Retina (tissue), 1 donor: Measurements from ENCODE around the gene ABLIM1.
A peak's percentile ranks its signal among the peaks of the same experiment; 100 is the strongest.
"Not testable (repeated sequence)": the region's sequence is repeated elsewhere in the genome, so short reads cannot be mapped to it uniquely, and the experiment has no call there.

ENCODE experiments used
- DNase-seq: peaks from one replicate; pipeline ENCODE4 v3.0.0-alpha.2; 2016

ABLIM1 gene

DNA sequence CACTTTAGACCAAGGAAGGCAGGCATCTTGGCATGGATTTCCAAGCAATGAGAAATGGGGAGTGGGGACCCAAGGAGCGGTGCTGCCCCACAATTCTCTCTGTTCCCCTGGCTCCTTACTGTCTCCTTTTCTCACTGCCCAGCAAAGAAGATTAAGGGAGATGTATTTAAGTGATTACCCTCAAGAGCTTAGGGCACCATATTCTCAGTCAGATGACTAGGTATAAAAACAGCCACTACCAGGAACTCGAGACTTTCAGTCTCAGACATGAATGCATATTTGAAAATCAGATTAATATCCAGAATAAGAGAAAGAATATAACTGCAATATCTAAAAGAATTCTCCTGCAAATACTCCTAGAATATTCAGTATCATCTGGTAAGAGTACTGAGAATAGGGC is at the start of gene ABLIM1:
TSS of gene ABLIM1 (minus strand) at position 101 of the 400 bp plus-strand sequence. CDS start at position 26, 75 bp downstream.
- no peak for DNase-seq

DNA sequence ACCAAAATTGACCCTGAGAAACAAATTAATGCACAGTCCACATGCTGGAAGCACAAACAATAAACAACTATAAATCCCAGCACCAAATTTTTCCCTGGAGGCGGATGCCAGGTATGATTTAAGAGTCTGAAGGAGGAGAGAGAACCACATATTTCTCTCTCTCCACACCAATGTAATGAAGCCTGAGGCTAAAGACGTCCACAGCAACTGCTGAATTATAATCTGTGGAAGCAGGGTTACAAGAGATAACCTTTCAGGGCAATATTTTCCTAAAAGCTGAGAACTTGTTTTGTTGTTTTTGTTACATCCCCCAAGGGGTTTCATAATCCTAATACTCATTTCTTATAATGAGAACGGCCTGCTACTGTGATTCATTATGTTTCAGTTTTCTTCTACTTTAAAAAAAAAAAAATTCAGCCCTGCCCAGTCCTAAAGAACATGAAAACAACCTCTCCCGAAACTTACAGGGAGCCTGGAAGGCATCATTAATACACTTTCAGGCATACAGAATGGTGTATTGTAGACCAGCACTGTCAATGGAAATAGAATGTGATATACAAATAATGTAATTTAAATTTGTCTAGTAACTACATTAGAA is 48.5 kb upstream of the ABLIM1 start:
- no peak for DNase-seq

DNA sequence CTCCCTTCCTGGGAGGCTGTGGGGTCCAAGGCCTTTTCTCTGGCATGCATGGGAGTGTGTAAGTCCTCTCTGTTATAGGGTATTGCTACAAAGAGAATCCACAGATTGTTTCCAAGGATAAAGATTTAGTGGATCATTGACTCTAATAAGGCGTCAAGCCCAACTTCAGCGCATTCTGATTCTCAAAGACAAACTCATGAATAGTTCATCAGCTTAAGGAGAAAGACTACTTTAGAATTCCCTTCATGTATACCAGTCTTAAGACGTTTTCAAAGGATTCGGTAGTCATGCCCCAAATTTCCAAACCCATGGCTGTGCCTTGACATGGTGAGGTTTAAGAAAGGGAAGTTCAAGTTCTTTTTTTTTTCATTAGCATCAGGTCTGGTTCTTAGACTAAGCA is 46.6 kb upstream of the ABLIM1 start:
- no peak for DNase-seq

DNA sequence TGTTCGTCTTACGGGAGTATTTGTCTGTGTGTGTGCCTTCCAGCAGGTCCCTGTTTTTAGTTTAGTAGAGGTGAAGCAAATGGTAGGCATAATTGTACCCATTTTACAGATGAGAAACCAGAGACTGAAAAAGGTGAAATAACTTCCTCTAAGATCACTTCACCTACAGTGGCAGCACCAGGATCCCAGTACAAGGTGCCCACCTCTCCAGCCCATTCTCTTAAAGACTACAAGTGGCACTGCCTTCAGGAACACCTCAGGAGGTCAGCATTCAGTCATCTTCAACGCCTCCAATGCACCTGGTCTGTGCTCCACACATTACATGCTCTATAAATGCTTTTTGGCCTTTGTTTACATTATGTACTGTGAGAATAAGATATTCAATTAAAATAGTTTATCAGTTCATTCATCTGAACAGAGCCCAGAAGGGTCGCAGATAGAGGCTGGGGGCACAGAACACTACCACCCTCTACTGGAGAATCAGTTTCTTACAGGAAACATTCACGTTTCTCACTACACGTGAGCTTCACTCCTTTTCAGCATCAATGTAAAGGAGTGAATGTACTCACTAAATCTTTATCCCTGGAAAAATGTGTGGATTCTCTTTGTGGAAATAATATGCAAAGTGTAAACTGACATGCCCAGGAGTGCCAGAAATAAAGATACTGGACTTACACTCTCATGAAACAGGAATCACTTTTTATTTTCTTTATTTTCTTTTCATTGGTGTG is 45.5 kb upstream of the ABLIM1 start:
- peak; percentile 46 for DNase-seq

DNA sequence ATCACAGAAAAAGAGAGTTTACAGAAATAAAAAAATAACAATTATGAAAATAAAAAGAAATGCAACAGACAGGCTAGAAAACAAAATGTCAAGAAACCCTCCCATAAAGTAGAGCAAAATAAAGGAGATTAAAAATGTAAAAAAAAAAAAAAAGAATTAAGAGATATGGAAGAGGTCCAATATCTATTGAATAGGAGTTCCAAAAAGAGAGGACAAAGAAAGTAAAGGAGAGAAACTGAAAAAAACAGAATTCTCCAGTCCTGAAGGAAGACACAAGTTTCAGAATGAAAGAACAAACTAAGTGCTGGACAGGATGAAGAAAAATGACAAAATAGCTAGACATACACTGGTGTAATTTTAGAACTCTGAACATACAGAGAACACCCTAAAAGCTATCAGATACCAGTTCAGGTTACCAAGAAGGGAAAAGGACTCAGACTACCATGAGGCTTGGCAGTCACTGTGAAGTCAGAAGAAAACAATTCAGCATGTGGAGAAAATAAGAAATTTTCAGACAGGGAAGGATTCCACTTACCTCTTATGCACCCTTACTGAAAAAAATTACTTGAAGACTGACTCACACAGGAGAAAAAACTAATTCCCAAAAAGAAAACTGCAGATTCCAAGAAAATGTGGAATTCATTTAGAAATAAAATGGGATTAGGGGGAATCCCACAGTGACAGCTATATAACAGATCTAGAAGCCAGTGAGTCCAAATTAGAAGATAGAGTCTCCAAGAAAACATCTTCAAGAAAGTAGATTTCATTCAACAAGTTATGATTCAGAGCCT is 40.4 kb upstream of the ABLIM1 start:
- DNase-seq = no peak

DNA sequence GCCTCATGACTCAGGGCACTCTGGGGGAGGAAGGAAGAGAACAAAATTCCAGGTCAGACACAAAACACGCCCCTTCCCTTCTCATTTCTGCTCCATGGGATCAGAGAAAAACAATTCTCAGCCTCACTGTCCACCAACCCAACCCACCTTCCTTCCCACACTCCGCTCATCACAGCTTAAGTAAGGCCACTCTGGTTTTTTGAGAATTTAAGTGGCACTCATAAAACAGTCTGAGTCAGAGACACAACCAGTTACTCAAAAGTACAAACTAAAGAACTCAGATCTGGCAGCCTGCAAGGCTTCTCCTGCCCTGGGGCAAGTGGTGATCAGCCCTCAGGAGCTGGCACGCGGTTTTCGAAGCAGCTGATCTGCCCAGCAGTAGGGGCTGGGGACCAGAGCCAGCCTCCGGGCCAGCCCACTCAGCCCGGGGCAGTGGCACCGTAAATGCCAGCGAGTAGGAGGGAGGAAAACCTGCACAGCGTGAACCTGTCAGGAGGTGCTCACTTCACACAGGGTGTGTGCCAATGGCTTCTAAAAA is 39.1 kb upstream of the ABLIM1 start:
- DNase-seq = no peak

DNA sequence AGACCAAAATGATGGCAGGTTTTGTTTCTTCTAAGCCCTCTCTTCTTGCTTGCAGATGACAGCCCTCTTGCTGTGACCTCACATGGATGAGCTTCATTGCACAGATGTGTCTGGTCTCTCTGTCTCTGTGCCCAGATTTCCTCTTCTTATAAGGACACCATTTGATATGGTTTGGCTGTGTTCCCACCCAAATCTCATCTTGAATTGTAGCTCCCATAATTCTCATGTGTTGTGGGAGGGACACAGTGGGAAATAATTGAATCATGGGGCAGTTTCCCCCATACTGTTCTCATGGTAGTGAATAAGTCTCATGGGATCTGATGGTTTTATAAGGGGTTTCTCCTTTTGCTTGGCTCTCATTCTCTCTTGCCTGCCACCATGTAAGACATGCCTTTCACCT is 38.2 kb upstream of the ABLIM1 start:
- not testable (repeated sequence) for DNase-seq

DNA sequence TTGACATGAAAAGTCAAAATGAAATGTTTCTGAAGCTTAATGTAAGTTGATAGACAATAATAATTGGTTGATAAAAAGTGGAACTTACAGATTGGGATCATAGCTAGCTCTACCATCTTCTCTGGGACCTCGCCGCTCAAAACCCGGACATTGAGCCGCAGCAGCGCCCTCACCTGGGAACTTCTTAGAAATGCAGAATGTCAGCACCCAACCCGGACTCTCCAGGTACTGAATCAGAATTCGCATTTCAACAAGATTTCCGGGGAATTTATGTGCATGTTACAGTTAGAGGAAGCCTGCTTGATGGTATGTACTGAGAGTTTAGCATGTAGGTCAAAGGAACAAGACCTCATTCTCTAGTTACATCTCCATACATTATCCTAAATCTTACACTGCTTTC is 36.7 kb upstream of the ABLIM1 start:
- no peak for DNase-seq

DNA sequence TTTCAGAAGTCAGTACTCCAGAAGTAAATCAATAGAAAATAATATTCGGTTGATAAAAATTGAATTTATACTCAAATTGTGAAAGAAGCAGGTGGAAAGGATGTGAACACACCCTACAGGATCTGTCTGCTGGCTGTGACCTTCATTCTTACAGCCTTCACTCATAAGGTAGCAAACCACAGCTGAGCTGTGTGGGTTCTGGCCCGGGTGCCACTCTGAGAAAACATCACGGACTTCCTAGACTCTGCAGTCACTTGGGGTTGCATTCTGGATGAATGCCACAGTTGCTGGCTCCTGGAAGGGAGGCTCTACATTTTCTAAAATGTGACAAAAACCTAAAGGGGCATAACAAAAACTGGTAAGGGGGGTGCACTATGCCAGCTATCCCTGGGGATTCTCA is 36.0 kb upstream of the ABLIM1 start:
- no peak for DNase-seq

DNA sequence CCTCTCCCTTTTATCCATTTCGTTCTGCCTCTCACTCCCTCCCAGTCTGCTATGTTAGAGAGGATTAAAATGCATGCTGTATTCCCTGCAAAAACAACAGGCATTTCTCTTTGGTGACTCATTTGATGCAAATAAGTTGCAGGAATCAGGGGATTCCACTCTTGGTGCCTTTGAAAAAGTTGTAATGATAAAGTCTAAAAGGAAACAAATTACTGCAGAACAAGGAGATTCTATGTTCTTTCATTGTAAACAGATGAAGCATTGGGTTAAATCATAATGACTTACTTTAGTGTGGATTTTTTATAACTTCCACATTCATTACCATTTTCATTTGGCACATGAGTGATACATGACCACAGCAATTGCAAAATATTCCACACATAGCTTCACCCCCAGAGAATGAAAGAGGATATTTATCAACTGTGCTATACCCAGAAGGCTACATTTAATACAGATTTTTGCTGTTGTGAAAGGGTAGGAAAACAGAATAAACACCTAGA is 33.4 kb upstream of the ABLIM1 start:
- DNase-seq = no peak

DNA sequence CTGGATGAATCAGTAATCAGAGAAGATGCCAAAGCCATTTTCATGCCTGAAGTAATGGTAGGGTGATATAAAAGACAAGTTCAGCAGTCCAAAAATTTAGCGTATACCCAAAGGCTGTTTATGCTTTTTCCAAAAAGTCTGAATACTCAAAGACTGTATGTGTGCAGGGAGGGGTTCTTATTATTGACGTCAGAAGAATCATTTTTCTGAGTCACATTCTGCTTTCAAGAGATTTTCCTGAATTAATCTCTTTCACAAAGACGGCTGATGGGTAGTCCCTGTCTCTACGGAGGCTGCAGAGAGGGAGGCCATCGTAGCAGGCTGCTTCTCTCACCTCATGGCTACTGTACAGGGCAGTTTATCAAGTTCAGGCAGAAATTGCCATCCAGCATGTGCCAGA is 30.7 kb upstream of the ABLIM1 start:
- no peak for DNase-seq

DNA sequence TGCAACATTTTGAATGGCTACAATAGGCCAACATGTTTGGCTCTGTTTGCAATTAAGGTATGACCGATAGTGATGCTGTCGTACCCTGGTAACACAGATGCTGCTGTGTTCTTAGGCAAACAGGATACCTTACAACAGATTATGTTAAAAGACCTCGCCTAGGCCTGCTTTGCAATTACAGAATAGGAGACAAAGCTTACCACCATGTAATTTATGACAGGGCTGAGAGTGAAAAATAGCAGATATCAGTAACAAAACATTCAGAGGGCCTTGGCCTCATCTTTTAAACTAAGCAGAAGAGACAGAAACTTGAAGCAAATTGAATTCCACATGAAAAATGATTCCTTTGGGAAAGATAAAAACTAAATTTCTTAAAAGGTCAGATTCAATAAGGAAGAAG is 29.4 kb upstream of the ABLIM1 start:
- no peak for DNase-seq

DNA sequence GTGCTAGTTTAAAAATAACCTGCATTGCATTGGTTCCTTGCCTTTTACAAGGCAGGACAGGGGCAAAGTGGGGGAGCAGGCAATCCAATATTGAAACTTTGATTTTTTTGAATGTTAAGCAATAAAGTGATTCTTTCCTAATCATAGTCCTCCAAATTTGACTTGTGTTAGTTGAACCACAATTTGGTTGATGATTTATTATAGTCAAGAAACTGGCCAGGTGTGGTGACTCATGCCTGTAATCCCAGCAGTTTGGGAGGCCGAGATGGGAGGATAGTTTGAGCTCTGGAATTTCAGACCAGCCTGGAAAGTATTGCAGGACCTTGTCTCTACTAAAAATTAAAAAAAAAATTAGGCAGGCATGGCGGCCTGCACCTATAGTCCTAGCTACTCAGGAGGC is 27.9 kb upstream of the ABLIM1 start:
- DNase-seq = no peak

DNA sequence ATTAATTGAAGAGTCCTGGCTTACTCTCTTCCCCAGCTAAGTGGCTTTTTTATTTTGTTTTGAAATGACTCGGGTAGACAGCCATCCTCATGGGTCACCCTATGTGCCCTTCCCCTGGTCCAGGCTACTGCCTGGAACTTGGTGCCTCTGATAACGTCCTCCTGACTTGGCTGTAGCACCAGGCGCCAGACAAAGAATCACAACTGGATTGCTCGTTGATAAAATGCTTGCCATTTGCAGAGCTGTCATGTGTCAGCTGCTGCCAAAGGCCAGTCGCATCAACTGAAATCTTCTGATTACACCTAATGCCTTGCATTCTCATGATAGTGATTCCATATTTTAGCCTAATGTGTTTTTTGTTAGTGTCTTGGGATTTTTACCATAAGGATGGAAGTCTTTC is 27.4 kb upstream of the ABLIM1 start:
- no peak for DNase-seq

DNA sequence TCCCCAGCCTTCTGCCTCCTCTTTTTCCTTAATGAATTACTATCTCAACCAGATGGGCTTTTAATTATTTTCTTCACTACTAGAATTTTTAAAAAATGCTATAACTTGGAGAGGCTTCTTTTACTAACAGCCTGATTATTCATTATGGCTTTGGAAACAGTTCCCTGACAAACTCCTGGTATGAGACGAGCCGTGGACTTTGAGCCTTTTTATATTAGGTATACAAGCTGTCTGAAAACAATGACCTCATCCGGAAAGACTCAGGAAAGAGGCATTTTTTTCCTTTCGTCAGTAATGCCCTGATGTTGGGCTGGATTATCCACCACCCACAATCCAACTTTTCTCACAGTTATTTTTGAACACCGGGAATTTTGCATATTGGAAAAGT is 26.7 kb upstream of the ABLIM1 start:
- no peak for DNase-seq

DNA sequence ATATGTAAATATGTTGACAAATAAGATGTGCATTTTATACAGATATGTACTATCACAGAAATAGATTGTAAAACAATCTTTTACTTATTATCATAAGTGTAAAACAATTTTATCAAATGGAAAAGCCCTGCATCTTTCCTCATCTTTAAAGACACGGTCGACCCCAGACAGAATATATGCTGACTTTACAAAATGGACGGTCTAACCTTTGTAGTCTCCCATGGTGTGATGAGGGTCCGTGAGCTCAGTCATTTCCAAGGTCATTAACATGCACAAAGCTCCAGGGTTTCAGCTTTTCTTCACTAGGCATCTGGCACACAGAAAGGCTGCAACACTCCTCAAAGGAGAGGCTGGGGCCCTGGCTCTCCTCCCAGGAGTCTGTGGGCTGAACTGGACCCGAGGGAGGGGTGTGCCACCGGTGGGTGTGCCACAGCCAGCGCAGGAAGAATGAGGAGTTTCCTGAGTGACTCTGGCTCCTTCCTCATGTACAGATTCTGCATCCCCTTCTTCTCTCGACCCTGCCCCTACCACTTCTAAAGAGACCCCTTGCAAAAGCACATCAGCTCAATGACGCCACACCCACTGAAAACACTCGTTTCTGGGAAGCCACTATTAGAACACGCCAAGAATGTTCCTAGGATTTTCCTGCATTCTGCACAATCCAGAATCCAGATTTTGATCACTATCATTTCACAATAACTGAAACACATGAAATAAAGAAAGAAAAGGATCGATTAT is 26.2 kb upstream of the ABLIM1 start:
- no peak for DNase-seq

DNA sequence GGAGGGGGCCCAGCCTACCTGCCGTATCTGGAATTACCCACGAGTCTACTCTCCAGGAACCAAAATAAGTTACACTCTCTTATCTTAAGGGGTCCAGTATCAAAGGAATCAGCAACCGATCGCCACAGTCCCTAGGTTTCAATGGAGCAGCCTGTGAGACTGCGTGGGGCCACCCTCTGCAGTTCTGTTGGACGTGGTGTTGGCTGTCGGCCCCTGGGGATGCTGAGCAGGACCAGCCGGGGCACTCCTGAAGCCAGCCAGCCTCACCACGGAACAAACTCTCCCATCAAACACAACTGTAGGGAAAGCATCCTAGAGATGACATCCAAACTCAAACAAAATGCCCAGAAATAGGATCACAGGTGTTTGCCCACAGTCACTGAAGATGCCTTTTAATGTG is 25.5 kb upstream of the ABLIM1 start:
- DNase-seq = no peak

DNA sequence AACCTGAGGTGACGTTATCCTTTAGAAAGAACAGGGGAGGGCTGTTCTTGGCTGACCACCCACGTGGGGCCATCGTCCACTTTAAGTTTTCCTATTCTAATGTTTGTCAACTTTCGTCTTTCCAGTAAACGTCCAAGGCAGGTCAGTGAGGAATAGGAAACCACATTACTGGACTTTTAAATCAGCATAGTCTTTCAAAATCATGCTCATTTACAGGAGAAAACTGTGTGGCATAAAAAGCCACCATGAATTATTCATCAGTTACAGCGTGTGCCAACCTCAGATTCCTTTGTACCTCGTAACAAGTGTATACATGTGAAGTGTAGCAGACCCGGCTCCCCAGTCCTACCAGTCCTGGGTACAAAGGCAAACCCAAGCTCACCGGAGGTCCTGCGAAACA is 25.1 kb upstream of the ABLIM1 start:
- DNase-seq = no peak

DNA sequence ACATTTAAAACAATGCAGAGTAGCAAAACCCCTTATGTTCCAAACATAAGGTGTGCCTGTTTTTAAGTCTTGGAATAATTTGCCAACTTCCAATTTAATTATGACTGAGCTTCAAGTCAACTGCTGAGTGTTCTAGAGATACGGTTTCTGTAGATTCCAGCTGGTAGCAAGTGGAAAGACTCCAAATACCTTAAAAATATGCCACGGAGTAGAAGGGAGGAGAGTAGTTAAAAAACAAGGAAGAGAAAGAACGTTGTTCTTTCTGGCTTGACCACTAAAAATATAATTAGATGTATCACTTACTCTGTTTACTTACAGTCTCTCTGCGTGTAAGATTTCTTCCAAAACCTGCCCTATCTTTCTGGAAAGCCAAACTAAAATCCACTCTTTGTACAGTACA is 24.5 kb upstream of the ABLIM1 start:
- DNase-seq = no peak

DNA sequence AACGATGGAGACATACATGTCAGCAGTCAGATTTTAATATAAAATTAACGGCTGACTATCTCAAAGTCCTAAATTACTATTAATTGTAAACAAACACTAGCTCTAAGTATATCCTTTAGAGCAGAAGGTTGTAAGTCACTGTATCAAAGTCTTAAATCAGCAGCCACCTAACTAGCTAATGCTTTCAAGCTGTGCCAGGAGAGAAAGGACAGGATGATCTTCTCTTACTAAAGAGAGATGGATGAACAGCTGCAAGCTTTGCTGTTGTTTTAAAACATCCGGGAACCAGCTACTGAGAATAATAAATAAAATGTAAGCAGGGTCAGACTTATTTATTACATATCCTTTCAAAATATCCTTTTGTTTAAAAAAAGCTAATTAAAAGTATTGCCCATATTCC is 24.0 kb upstream of the ABLIM1 start:
- no peak for DNase-seq

DNA sequence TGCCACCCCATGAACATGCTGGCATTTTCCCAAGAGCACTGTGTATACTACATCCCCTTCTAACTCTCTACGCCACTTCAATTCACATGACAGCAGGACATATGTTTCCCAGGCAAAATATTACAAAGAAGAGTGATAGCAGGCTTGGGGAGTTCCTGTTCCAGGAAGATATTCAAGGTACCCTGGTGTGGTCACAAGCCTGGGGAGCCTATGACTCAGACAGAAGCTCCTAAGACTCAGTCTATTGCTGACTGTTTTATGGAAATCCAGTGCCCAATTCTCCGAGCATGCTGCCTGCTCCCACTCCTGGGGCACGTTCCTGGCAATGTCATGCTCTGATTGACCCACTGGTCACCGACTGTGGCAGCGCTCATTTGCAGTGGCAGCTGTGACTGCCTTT is 23.5 kb upstream of the ABLIM1 start:
- DNase-seq = no peak

DNA sequence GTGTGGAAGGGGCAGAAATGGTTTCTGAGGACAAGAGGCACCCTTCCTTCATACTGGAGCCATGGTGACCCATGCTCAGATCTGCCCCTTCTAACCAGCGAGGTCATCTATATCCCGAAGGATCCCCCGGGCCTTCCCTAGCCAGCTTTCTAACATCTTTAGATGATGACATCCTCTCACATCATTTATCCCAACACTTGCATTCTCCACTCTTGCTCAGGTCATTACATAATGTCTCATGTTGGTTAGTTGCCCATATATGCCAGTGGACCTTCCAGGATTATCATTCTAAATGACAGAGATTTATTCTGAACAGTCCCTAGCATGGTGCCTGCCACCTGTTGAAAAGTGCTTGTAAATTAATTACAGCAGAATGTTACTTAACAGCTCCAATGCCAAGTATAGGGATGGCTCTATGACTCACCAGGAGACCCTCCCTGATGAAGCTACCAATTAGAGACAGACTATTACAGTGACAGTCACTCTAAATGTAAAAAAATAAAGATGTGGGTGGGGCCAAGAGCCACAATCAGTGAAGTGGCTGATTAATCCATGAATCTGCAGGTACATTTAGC is 22.6 kb upstream of the ABLIM1 start:
- DNase-seq = no peak

DNA sequence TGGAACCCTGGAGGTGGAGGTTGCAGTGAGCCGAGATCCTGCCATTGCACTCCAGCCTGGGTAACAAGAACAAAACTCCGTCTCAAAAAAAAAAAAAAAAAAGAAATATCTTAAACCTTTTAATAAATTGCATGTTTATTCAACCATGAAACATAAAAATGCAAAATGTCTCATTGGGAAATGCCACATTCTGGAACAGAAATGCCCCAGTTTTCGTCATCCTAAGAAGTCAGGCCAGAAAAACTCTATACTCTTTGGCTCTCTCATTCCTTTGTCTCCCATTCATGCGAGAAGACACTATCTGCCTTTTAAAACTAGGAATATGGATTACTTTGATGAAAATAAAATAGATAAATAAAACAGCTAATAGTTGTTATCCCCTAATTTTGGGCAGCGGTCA is 21.5 kb upstream of the ABLIM1 start:
- no peak for DNase-seq
